ENCODE results near the gene TOMM70. TPM values are rescaled to one million over a fixed set of nuclear protein-coding genes. Genes with fewer than 3 reads are reported as not detected.

Gene TOMM70
- total and polyA plus RNA-seq, 10 of the 15 experiments (the other 5 are each of a cell fraction or from before 2014, with no cell fraction given) = 12.7 to 64.1 (median 41.3) TPM

DNA sequence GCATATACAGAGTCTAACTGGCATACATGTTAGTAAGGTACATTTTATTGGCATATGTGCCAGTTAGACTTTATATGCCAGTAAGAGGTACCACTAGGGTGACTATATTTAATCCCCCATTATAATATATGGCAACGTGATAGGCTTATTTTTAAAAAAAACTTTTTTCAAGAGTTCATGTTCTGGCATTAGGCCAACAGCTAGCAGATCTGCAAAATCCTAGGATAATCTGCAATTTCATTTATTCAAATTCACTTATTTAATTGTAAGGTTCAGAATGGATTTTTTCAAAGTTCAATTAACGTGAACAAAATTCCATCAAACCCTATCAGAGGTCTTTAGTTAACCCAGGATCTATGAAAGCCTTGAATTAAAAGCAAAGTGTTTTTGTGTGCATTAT, 34.5 kb downstream of the TOMM70 start:
- intact Hi-C loops (cut with micrococcal nuclease; ENCODE audit: unreplicated experiment) (no loop called here), in situ Hi-C loops (cut with MboI) (no loop called here)
- Histone ChIP-seq H3K9me3 (replicated peaks; ENCODE audit: control insufficient read depth, insufficient read depth, low read length) (no peaks in the 10 kb centered on the region), H3K27me3 (replicated peaks in 1 of 2; ENCODE audit: control insufficient read depth in 2 of 2, insufficient read depth in 2 of 2, low read length in 1 of 2) (no peaks in the 10 kb centered on the region), H3K4me2 (ENCODE audit: control insufficient read depth, insufficient read depth) (no peak overlapping the region), H3K4me3 (no peak overlapping the region), H3K79me2 (ENCODE audit: control insufficient read depth, insufficient read depth, low read length) (no peaks in the 10 kb centered on the region), H3K36me3 (ENCODE audit: control insufficient read depth in 2 of 2, insufficient read depth in 2 of 2, low read length in 1 of 2) (peaks cover 4 to 28% of the 10 kb centered on the region in 2 experiments), H3K27ac (ENCODE audit: control insufficient read depth, insufficient read depth) (no peak overlapping the region), H3K4me1 (ENCODE audit: control insufficient read depth, insufficient read depth, low read length) (no peaks in the 10 kb centered on the region), H2AFZ (ENCODE audit: control insufficient read depth, low read depth, low read length) (no peak overlapping the region), H4K20me1 (ENCODE audit: control insufficient read depth, insufficient read depth) (no peaks in the 10 kb centered on the region), H3K9ac (ENCODE audit: control insufficient read depth, insufficient read depth, low read length) (no peak overlapping the region)
- BruUV-seq (replicated peaks) = no TSS peak
- FAIRE-seq (no peak), ATAC-seq (no peak), DNase-seq (ENCODE audit: low read depth, low spot score) (no peak)
- POLR2A ChIA-PET = no interaction called here
- SMC1A ChIA-PET (ENCODE audit: uncharacterized antibody, unreplicated experiment) = interaction anchor here (2.2 kb wide), 1 partner anchor 34 kb away, joined by 5 read pairs; the partner anchor contains the start of genes LNP1 and TOMM70
- CTCF ChIA-PET = interaction anchor here (1.4 to 1.9 kb wide), 2 partner anchors 38 to 50 kb away, joined by 5 to 7 read pairs; no protein-coding TSS in a partner anchor
- RAD21 ChIA-PET (ENCODE audit: unreplicated experiment) = no interaction called here
- 97% methylated on average over 2 of the region's 2 CpGs for WGBS (ENCODE audit: insufficient coverage, insufficient replicate concordance, low lambda C conversion rate, missing lambda C conversion rate)
- TF ChIP-seq JUNB (IDR thresholded peaks at IDR 0.05) (no peak), ZNF207 (IDR thresholded peaks at IDR 0.05; ENCODE audit: borderline replicate concordance) (no peak), BHLHE40 (IDR thresholded peaks at IDR 0.05; ENCODE audit: borderline replicate concordance in 1 of 2, low read depth in 2 of 2, low read length in 1 of 2) (no peak), MYC (IDR thresholded peaks at IDR 0.05; ENCODE audit: insufficient read depth, insufficient read length, insufficient replicate concordance, low read length, severe bottlenecking) (no peak), EP300 (IDR thresholded peaks at IDR 0.05; ENCODE audit: borderline replicate concordance in 1 of 2, control insufficient read depth in 1 of 2, low read depth in 2 of 2, low read length in 2 of 2) (no peak), ZNF622 (IDR thresholded peaks at IDR 0.05) (no peak), SMC3 (IDR thresholded peaks at IDR 0.05; ENCODE audit: borderline replicate concordance, low read length) (no peak), TCF7 (IDR thresholded peaks at IDR 0.05; ENCODE audit: borderline replicate concordance) (no peak), MTA2 (IDR thresholded peaks at IDR 0.05; ENCODE audit: low read depth) (no peak), E2F8 (IDR thresholded peaks at IDR 0.05; ENCODE audit: low read depth, partially characterized antibody) (no peak), SIX5 (IDR thresholded peaks at IDR 0.05; ENCODE audit: low read depth, low read length, severe bottlenecking) (no peak), CREM (IDR thresholded peaks at IDR 0.05; ENCODE audit: low read depth) (no peak), ZNF592 (IDR thresholded peaks at IDR 0.05) (no peak), NBN (IDR thresholded peaks at IDR 0.05) (no peak)
- TF ChIP-seq, protein P1, sequence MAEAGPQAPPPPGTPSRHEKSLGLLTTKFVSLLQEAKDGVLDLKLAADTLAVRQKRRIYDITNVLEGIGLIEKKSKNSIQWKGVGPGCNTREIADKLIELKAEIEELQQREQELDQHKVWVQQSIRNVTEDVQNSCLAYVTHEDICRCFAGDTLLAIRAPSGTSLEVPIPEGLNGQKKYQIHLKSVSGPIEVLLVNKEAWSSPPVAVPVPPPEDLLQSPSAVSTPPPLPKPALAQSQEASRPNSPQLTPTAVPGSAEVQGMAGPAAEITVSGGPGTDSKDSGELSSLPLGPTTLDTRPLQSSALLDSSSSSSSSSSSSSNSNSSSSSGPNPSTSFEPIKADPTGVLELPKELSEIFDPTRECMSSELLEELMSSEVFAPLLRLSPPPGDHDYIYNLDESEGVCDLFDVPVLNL (IDR thresholded peaks at IDR 0.05; ENCODE audit: low read depth, low read length) = no peak
